ENCODE measurements around the gene EPPIN.
"Not testable (repeated sequence)": the region's sequence is repeated elsewhere in the genome, so short reads cannot be mapped to it uniquely, and the experiment has no call there.

Gene EPPIN

DNA sequence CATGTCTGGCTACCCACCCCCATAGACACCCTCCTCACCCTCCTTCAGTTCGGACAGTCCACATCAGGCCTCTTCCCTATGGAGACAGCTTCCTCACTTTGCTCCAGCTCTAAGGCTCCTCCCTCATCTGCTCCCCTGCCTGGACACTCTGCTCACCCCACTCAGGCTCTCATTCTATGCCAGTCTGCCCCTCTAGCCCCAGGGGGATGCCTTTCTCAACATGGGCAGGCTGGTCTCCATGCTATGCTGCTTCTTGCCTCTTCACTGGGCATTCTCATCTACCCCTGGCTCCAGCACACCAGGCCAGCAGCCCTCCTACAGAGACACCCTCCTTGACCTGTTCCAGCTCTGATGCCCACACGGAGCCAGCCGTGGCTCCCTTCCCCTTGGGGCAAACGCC is 32.0 kb upstream of the EPPIN start, which contains the start of gene WFDC8:
Gene WFDC8 (minus strand): TSS at position 101 of the 400 bp plus-strand sequence. CDS start 37 bp downstream, at position 64.
- Histone ChIP-seq H3K36me3 (ENCODE audit: control insufficient read depth, insufficient read depth, low read length) (no peaks in the 10 kb centered on the region), H3K27ac (ENCODE audit: insufficient read depth, low read length, poor library complexity, severe bottlenecking) (no peak within 1 kb of the TSS), H3K27me3 (replicated peaks; ENCODE audit: control insufficient read depth, insufficient read depth, low read length, poor library complexity, severe bottlenecking) (no peaks in the 10 kb centered on the region), H3K9me3 (ENCODE audit: control insufficient read depth, low read length) (no peaks in the 10 kb centered on the region), H3K4me1 (ENCODE audit: control insufficient read depth, insufficient read depth, low read length, poor library complexity, severe bottlenecking) (no peaks in the 10 kb centered on the region), H3K4me3 (ENCODE audit: insufficient read depth, low read depth, low read length, poor library complexity, severe bottlenecking) (no peak within 1 kb of the TSS)
- no peak for DNase-seq

DNA sequence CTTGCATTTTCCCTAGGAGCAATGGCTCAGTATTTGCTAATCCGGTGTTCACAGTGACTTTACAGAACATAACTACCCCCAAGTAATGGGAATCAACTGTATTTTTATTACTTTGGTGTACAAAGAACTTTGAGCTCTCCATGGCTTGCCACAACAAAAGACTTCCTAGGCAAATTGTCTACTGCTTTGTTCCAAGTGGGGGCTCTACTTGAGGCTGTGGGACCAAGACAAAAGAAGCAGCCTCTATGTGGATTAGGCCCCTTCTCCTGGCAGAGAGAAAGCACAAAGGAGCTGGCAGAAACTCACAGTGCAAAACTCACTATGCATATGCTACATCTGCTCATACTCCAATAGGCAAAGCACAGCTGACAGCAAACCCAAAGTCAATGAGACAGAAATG is 31.0 kb upstream of the EPPIN start:
- H3K4me1 ChIP-seq (ENCODE audit: control insufficient read depth, insufficient read depth, low read length, poor library complexity, severe bottlenecking) = no peaks in the 10 kb centered on the region
- H3K36me3 ChIP-seq (ENCODE audit: control insufficient read depth, insufficient read depth, low read length) = no peaks in the 10 kb centered on the region
- H3K27ac ChIP-seq (ENCODE audit: insufficient read depth, low read length, poor library complexity, severe bottlenecking) = no peak overlapping the region
- H3K9me3 ChIP-seq (ENCODE audit: control insufficient read depth, low read length) = no peaks in the 10 kb centered on the region
- DNase-seq = no peak
- H3K4me3 ChIP-seq (ENCODE audit: insufficient read depth, low read depth, low read length, poor library complexity, severe bottlenecking) = no peak overlapping the region
- H3K27me3 ChIP-seq (replicated peaks; ENCODE audit: control insufficient read depth, insufficient read depth, low read length, poor library complexity, severe bottlenecking) = no peaks in the 10 kb centered on the region

DNA sequence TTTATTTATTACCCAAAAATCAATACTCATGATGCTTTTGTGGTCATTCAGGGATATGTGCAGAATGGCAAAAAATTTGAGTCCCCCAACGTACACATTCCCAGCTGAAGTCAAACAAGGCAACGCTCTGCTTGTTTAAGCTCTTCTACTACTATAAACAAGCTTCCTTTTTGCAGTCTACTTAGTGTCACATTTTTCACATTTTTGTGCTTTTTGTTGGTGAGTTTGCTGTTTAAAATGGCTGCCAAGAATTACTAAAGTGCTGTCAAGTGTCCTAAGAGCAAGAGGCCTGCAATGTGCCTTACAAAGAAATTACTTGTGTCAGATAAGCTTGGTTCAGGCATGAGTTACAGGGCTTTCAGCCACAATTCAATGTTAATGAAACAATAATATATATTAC is 29.8 kb upstream of the EPPIN start:
- Histone ChIP-seq H3K9me3 (ENCODE audit: control insufficient read depth, low read length) (no peaks in the 10 kb centered on the region), H3K27me3 (replicated peaks; ENCODE audit: control insufficient read depth, insufficient read depth, low read length, poor library complexity, severe bottlenecking) (no peaks in the 10 kb centered on the region), H3K36me3 (ENCODE audit: control insufficient read depth, insufficient read depth, low read length) (no peaks in the 10 kb centered on the region), H3K27ac (ENCODE audit: insufficient read depth, low read length, poor library complexity, severe bottlenecking) (no peak overlapping the region), H3K4me3 (ENCODE audit: insufficient read depth, low read depth, low read length, poor library complexity, severe bottlenecking) (no peak overlapping the region), H3K4me1 (ENCODE audit: control insufficient read depth, insufficient read depth, low read length, poor library complexity, severe bottlenecking) (no peaks in the 10 kb centered on the region)
- DNase-seq = no peak

DNA sequence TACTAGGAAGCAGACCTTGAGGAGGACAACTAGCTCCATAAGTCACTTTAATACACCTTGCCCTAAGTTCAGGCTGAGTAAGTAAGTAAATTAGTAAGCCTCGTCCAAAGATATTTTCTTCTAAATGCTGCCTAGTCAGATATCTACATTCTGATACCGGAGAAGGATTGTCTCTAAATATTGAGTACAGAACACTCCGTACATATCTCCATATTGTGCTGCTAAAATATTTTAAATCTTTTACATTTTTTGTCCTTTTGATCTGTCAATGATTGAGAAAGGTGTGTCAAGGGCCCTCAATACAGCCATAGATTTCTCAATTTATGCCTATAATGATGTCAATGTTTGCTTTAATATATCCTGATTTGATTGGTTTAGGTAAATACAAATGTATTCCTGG is 28.7 kb upstream of the EPPIN start:
- Histone ChIP-seq H3K4me1 (ENCODE audit: control insufficient read depth, insufficient read depth, low read length, poor library complexity, severe bottlenecking) (no peaks in the 10 kb centered on the region), H3K36me3 (ENCODE audit: control insufficient read depth, insufficient read depth, low read length) (no peaks in the 10 kb centered on the region), H3K27me3 (replicated peaks; ENCODE audit: control insufficient read depth, insufficient read depth, low read length, poor library complexity, severe bottlenecking) (no peaks in the 10 kb centered on the region), H3K9me3 (ENCODE audit: control insufficient read depth, low read length) (no peaks in the 10 kb centered on the region), H3K4me3 (ENCODE audit: insufficient read depth, low read depth, low read length, poor library complexity, severe bottlenecking) (no peak overlapping the region), H3K27ac (ENCODE audit: insufficient read depth, low read length, poor library complexity, severe bottlenecking) (no peak overlapping the region)
- DNase-seq = no peak

DNA sequence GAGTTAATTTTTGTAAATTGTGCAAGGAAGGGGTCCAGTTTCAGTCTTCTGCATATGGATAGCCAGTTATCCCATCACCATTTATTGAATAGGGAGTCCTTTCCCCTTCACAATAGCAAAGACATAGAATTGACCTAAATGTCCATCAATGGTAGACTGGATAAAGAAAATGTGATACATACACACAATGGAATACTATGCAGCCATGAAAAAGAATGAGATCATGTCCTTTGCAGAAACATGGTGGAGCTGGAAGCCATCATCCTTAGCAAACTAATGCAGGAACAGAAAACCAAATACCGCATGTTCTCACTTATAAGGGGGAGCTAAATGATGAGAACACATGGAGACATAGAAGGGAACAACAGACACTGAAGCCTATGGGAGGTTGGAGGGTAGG is 22.4 kb upstream of the EPPIN start:
- H3K4me3 ChIP-seq (ENCODE audit: insufficient read depth, low read depth, low read length, poor library complexity, severe bottlenecking); DNase-seq; H3K27me3 ChIP-seq (replicated peaks; ENCODE audit: control insufficient read depth, insufficient read depth, low read length, poor library complexity, severe bottlenecking); H3K9me3 ChIP-seq (ENCODE audit: control insufficient read depth, low read length); H3K27ac ChIP-seq (ENCODE audit: insufficient read depth, low read length, poor library complexity, severe bottlenecking); H3K36me3 ChIP-seq (ENCODE audit: control insufficient read depth, insufficient read depth, low read length); H3K4me1 ChIP-seq (ENCODE audit: control insufficient read depth, insufficient read depth, low read length, poor library complexity, severe bottlenecking): not testable (repeated sequence)

DNA sequence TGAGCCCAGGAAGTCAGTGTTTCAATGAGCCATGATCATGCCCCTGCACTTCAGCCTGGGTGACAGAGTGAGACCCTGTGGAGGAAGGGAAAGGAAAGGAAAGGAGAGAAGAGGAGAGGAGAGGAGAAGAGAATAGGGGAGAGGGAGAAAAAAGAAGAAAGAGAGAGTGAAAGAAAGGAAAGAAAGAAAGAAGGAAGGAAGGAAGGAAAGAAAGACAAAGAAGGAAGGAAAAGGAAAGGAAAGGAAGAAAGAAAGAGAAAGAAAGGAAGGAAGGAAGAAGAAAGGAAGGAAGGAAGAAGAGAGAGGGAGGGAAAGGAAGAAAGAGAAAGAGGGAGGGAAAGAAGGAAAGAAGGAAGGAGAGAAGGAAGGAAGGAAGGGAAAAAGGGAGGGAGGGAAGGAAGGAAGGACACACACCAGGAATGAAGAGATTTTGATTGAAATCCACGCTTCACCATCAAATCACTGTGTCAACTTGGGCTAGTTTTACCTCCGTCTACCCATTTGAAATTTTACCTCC is 17.6 kb upstream of the EPPIN start:
- H3K4me1 ChIP-seq (ENCODE audit: control insufficient read depth, insufficient read depth, low read length, poor library complexity, severe bottlenecking) = no peaks in the 10 kb centered on the region
- no peak overlapping the region for H3K4me3 ChIP-seq (ENCODE audit: insufficient read depth, low read depth, low read length, poor library complexity, severe bottlenecking)

DNA sequence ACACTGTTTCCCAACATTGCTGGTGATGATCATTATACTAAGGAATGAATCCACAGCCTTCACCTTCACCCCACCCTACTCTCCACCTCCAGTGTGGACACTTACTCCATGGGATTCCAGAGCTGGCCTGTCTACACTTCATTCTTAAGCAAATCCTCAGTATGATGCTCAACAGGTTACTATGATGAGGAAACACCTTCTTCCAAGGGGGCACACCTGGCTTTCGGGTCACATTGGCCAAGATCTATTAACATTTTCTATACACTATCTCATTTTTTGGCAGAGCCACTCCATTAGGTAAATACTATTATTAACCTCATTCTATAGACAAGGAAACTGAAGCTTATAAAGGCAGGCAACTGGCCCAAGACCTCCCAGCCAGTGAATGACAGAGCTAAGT is 8.0 kb upstream of the EPPIN start:
- Histone ChIP-seq H3K27me3 (replicated peaks; ENCODE audit: control insufficient read depth, insufficient read depth, low read length, poor library complexity, severe bottlenecking) (no peaks in the 10 kb centered on the region), H3K9me3 (ENCODE audit: control insufficient read depth, low read length) (no peaks in the 10 kb centered on the region), H3K36me3 (ENCODE audit: control insufficient read depth, insufficient read depth, low read length) (no peaks in the 10 kb centered on the region), H3K4me1 (ENCODE audit: control insufficient read depth, insufficient read depth, low read length, poor library complexity, severe bottlenecking) (no peaks in the 10 kb centered on the region), H3K4me3 (ENCODE audit: insufficient read depth, low read depth, low read length, poor library complexity, severe bottlenecking) (no peak overlapping the region), H3K27ac (ENCODE audit: insufficient read depth, low read length, poor library complexity, severe bottlenecking) (no peak overlapping the region)
- no peak for DNase-seq

More for the DNA sequence above, 17.6 kb upstream of the EPPIN start:
- no peak for DNase-seq
- Histone ChIP-seq H3K27me3 (replicated peaks; ENCODE audit: control insufficient read depth, insufficient read depth, low read length, poor library complexity, severe bottlenecking) (no peaks in the 10 kb centered on the region), H3K36me3 (ENCODE audit: control insufficient read depth, insufficient read depth, low read length) (no peaks in the 10 kb centered on the region), H3K27ac (ENCODE audit: insufficient read depth, low read length, poor library complexity, severe bottlenecking) (no peak overlapping the region), H3K9me3 (ENCODE audit: control insufficient read depth, low read length) (no peaks in the 10 kb centered on the region)

DNA sequence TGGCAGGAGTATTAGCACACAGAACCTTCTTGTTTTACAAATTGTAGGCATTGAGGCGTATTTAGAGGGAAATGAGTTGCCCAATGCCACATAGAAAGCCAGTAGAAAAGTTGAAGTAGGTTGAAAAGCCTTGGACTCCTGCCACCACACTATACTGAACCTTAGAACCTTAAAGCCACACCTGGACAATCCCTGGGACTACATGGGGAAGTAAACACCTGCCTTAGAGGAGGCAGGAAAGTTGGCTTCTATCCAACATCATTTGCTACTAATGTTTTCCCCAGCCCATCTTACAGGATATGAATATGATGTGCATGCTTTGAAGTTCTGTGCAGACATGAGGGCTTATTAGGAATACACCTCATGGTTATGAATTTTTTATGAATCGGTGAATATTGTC is 5.3 kb upstream of the EPPIN start:
- Histone ChIP-seq H3K9me3 (ENCODE audit: control insufficient read depth, low read length) (no peaks in the 10 kb centered on the region), H3K36me3 (ENCODE audit: control insufficient read depth, insufficient read depth, low read length) (no peaks in the 10 kb centered on the region), H3K4me3 (ENCODE audit: insufficient read depth, low read depth, low read length, poor library complexity, severe bottlenecking) (no peak overlapping the region), H3K4me1 (ENCODE audit: control insufficient read depth, insufficient read depth, low read length, poor library complexity, severe bottlenecking) (no peaks in the 10 kb centered on the region), H3K27ac (ENCODE audit: insufficient read depth, low read length, poor library complexity, severe bottlenecking) (no peak overlapping the region), H3K27me3 (replicated peaks; ENCODE audit: control insufficient read depth, insufficient read depth, low read length, poor library complexity, severe bottlenecking) (no peaks in the 10 kb centered on the region)
- no peak for DNase-seq

DNA sequence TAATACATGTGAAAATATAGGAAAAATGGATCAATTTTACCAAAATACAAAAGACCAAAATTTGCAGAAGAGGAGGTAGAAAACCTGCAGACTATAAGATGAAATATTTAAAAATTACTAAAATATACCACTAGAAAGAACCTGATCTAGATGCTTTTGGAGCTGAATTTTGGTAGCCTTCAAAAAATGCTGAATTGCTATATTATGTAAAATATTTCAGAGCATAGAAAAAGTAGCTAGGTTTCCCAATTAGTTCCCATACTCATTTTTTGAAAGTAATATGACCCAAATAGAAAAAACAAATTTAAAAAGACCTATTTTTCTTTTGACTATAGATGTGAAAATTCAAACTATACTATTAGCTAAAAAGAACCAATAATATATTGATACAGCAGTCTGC is 3.6 kb upstream of the EPPIN start:
- Histone ChIP-seq H3K4me3 (ENCODE audit: insufficient read depth, low read depth, low read length, poor library complexity, severe bottlenecking) (no peak overlapping the region), H3K9me3 (ENCODE audit: control insufficient read depth, low read length) (no peaks in the 10 kb centered on the region), H3K27me3 (replicated peaks; ENCODE audit: control insufficient read depth, insufficient read depth, low read length, poor library complexity, severe bottlenecking) (no peaks in the 10 kb centered on the region), H3K36me3 (ENCODE audit: control insufficient read depth, insufficient read depth, low read length) (no peaks in the 10 kb centered on the region), H3K4me1 (ENCODE audit: control insufficient read depth, insufficient read depth, low read length, poor library complexity, severe bottlenecking) (no peaks in the 10 kb centered on the region), H3K27ac (ENCODE audit: insufficient read depth, low read length, poor library complexity, severe bottlenecking) (no peak overlapping the region)
- no peak for DNase-seq

DNA sequence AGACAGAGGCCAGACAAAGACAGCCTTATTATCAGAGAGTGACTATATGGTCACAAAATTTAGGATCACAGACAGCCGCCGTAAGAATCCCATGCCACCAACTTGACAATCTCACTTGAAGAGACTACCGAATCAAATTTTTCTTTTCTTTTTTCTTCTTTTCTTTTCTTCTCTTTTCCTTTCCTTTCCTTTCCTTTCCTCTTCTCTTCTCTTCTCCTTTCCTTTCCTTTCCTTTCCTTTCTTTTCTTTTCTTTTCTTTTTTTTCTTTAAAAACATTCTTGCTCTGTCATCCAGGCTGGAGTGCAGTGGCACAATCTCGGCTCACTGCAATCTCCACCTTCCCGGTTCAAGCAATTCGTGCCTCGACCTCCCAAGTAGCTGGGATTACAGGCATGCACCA is 1.2 kb upstream of the EPPIN start:
- no peaks in the 10 kb centered on the region for H3K27me3 ChIP-seq (replicated peaks; ENCODE audit: control insufficient read depth, insufficient read depth, low read length, poor library complexity, severe bottlenecking)
- H3K4me1 ChIP-seq (ENCODE audit: control insufficient read depth, insufficient read depth, low read length, poor library complexity, severe bottlenecking) = no peaks in the 10 kb centered on the region
- DNase-seq = no peak
- H3K9me3 ChIP-seq (ENCODE audit: control insufficient read depth, low read length) = no peaks in the 10 kb centered on the region
- H3K36me3 ChIP-seq (ENCODE audit: control insufficient read depth, insufficient read depth, low read length) = no peaks in the 10 kb centered on the region
- H3K4me3 ChIP-seq (ENCODE audit: insufficient read depth, low read depth, low read length, poor library complexity, severe bottlenecking) = no peak overlapping the region
- no peak overlapping the region for H3K27ac ChIP-seq (ENCODE audit: insufficient read depth, low read length, poor library complexity, severe bottlenecking)

All from effector memory CD4-positive, alpha-beta T cell (primary cell).